Activated B cell treated with CpG ODN at 0.5 μM for 24 hours (primary cell): ENCODE measurements around the gene HTR6. TPM values are rescaled to one million over a fixed set of nuclear protein-coding genes. Genes with fewer than 3 reads are reported as not detected.

ENCODE experiments used
- ATAC-seq: fragments of 200-7000 bp; cut with Tn5 transposase; one replicate; pipeline ENCODE4 v1.10.0; 2021; ENCODE audit warnings: low read depth, mild to moderate bottlenecking, moderate library complexity
- CTCF ChIA-PET: fragments of 350-600 bp; sonication (Branson Sonifier 250); formaldehyde crosslinking; loops from one replicate; lab custom pipeline; 2021; ENCODE audit warnings: antibody characterized with exemption; lab: Charles Lee
- POLR2A ChIA-PET: fragments of 350-600 bp; sonication (Branson Sonifier 250); formaldehyde crosslinking; loops from one replicate; lab custom pipeline; 2021; ENCODE audit warnings: antibody characterized with exemption; lab: Charles Lee
- DNase-seq: peaks from one replicate; pipeline ENCODE4 v3.0.0; 2022
- H3K27ac Mint-ChIP-seq: one replicate; pipeline ENCODE4 v1.8.0; 2020; ENCODE audit warnings: mixed read lengths
- H3K27me3 Mint-ChIP-seq: one replicate; pipeline ENCODE4 v1.8.0; 2021; ENCODE audit warnings: mixed read lengths
- H3K36me3 Mint-ChIP-seq: one replicate; pipeline ENCODE4 v1.8.0; 2021; ENCODE audit warnings: low read depth, mixed read lengths
- H3K4me1 Mint-ChIP-seq: one replicate; pipeline ENCODE4 v1.8.0; 2021; ENCODE audit warnings: mixed read lengths
- H3K4me3 Mint-ChIP-seq: one replicate; pipeline ENCODE4 v1.8.0; 2020; ENCODE audit warnings: mild to moderate bottlenecking, mixed read lengths
- H3K9me3 Mint-ChIP-seq: one replicate; pipeline ENCODE4 v1.8.0; 2020; ENCODE audit warnings: mixed read lengths
- CTCF ChIP-seq: fragments of 200-600 bp; IDR thresholded peaks from one replicate; pipeline ENCODE4 v1.8.0; 2022; ENCODE audit warnings: antibody characterized with exemption, mild to moderate bottlenecking
- intact Hi-C: fragments of 100-400 bp; cut with micrococcal nuclease; formaldehyde crosslinking; loops from one replicate; pipeline ENCODE4 v1.15.1; 2024
- total RNA-seq: library from RNA; stranded (reverse); gene quantifications from 2 replicates; pipeline ENCODE4 v1.2.3, GENCODE V29; 2022

HTR6 gene
- total RNA-seq, 1 donor from 2014 or later, result not detected

GRCh38 chr1:19670787-19671186, 6.1 kb downstream of the HTR6 start:
- H3K27me3 Mint-ChIP-seq, result peaks cover 47% of the 10 kb centered on the region
- peaks cover 10% of the 10 kb centered on the region for H3K4me1 Mint-ChIP-seq
- no peak for TF ChIP-seq CTCF
- POLR2A ChIA-PET, result no interaction called here
- intact Hi-C loops, result no loop called here
- no peak for DNase-seq
- H3K27ac Mint-ChIP-seq, result no peak overlapping the region
- no peaks in the 10 kb centered on the region for H3K9me3 Mint-ChIP-seq
- no peak for ATAC-seq
- no peak overlapping the region for H3K4me3 Mint-ChIP-seq
- no peaks in the 10 kb centered on the region for H3K36me3 Mint-ChIP-seq
- CTCF ChIA-PET, result no interaction called here

- CTCF ChIA-PET, result no interaction called here
- no peak for TF ChIP-seq CTCF
- Mint-ChIP-seq H3K9me3 (no peaks in the 10 kb centered on the region), H3K27me3 (peaks cover 37% of the 10 kb centered on the region), H3K4me3 (no peak overlapping the region), H3K4me1 (no peaks in the 10 kb centered on the region), H3K36me3 (no peaks in the 10 kb centered on the region), H3K27ac (no peak overlapping the region)
- DNase-seq (no peak), ATAC-seq (no peak)
- POLR2A ChIA-PET, result interaction anchor here (0.5 kb wide), 1 partner anchor 11 kb away, joined by 3 read pairs; no protein-coding TSS in a partner anchor
- intact Hi-C loops, result no loop called here
Observed at GRCh38 chr1:19672237-19672636, 7.6 kb downstream of the HTR6 start.

GRCh38 chr1:19675797-19676196, 11.1 kb downstream of the HTR6 start:
- POLR2A ChIA-PET, result no interaction called here
- H3K36me3 Mint-ChIP-seq, result no peaks in the 10 kb centered on the region
- DNase-seq, result no peak
- CTCF ChIA-PET, result interaction anchor here (2.7 kb wide), 1 partner anchor 14 kb away, joined by 9 read pairs; no protein-coding TSS in a partner anchor
- intact Hi-C loops, result no loop called here
- H3K27ac Mint-ChIP-seq, result no peak overlapping the region
- H3K4me3 Mint-ChIP-seq, result no peak overlapping the region
- no peak for ATAC-seq
- no peaks in the 10 kb centered on the region for H3K4me1 Mint-ChIP-seq
- no peaks in the 10 kb centered on the region for H3K9me3 Mint-ChIP-seq
- TF ChIP-seq CTCF, result no peak
- peaks cover 18% of the 10 kb centered on the region for H3K27me3 Mint-ChIP-seq

GRCh38 chr1:19676438-19676922, 11.8 kb downstream of the HTR6 start:
- H3K36me3 Mint-ChIP-seq, result no peaks in the 10 kb centered on the region
- POLR2A ChIA-PET, result no interaction called here
- CTCF ChIA-PET, result interaction anchor here (2.7 kb wide), 1 partner anchor 15 kb away, joined by 9 read pairs; no protein-coding TSS in a partner anchor
- H3K27ac Mint-ChIP-seq, result no peak overlapping the region
- DNase-seq (no peak), ATAC-seq (no peak)
- H3K9me3 Mint-ChIP-seq, result no peaks in the 10 kb centered on the region
- H3K4me3 Mint-ChIP-seq, result no peak overlapping the region
- no peaks in the 10 kb centered on the region for H3K4me1 Mint-ChIP-seq
- intact Hi-C loops, result no loop called here
- TF ChIP-seq CTCF, result no peak
- peaks cover 18% of the 10 kb centered on the region for H3K27me3 Mint-ChIP-seq

- CTCF ChIA-PET, result interaction anchor here (2.7 kb wide), 1 partner anchor 17 kb away, joined by 9 read pairs; no protein-coding TSS in a partner anchor
- H3K27ac Mint-ChIP-seq, result no peak overlapping the region
- intact Hi-C loops, result no loop called here
- no peak for TF ChIP-seq CTCF
- H3K9me3 Mint-ChIP-seq, result no peaks in the 10 kb centered on the region
- H3K36me3 Mint-ChIP-seq, result peaks cover 4% of the 10 kb centered on the region
- no peaks in the 10 kb centered on the region for H3K4me1 Mint-ChIP-seq
- DNase-seq (no peak), ATAC-seq (no peak)
- peaks cover 8% of the 10 kb centered on the region for H3K27me3 Mint-ChIP-seq
- no peak overlapping the region for H3K4me3 Mint-ChIP-seq
- POLR2A ChIA-PET, result no interaction called here
Observed at GRCh38 chr1:19678493-19678892, 13.8 kb downstream of the HTR6 start.
